Measurements from ENCODE around the gene RPS6KA6.

The RPS6KA6 gene

GRCh38 chrX:84187533-84188319, at the start of gene RPS6KA6:
RPS6KA6 (minus strand) TSS chrX:84188199; CDS start chrX:84187899, 300 bp downstream.
- in situ Hi-C loops (cut with HindIII; ENCODE audit: low sequenced_read_pairs) = no loop called here

- in situ Hi-C loops (cut with HindIII; ENCODE audit: low sequenced_read_pairs) = no loop called here
Measured at GRCh38 chrX:84224741-84225140, 36.7 kb upstream of the RPS6KA6 start.

GRCh38 chrX:84223261-84223660, 35.3 kb upstream of the RPS6KA6 start:
- in situ Hi-C loops (cut with HindIII; ENCODE audit: low sequenced_read_pairs) = no loop called here

- in situ Hi-C loops (cut with HindIII; ENCODE audit: low sequenced_read_pairs) = no loop called here
Measured at GRCh38 chrX:84221181-84221580, 33.2 kb upstream of the RPS6KA6 start.

- in situ Hi-C loops (cut with HindIII; ENCODE audit: low sequenced_read_pairs) = no loop called here
Measured at GRCh38 chrX:84219551-84219950, 31.6 kb upstream of the RPS6KA6 start.

GRCh38 chrX:84218726-84219125, 30.7 kb upstream of the RPS6KA6 start:
- in situ Hi-C loops (cut with HindIII; ENCODE audit: low sequenced_read_pairs) = no loop called here

- in situ Hi-C loops (cut with HindIII; ENCODE audit: low sequenced_read_pairs) = no loop called here
Measured at GRCh38 chrX:84216881-84217280, 28.9 kb upstream of the RPS6KA6 start.

- in situ Hi-C loops (cut with HindIII; ENCODE audit: low sequenced_read_pairs) = no loop called here
Measured at GRCh38 chrX:84216406-84216805, 28.4 kb upstream of the RPS6KA6 start.

GRCh38 chrX:84205276-84205675, 17.3 kb upstream of the RPS6KA6 start:
- in situ Hi-C loops (cut with HindIII; ENCODE audit: low sequenced_read_pairs) = no loop called here

- in situ Hi-C loops (cut with HindIII; ENCODE audit: low sequenced_read_pairs) = no loop called here
Measured at GRCh38 chrX:84199688-84200087, 11.7 kb upstream of the RPS6KA6 start.

- in situ Hi-C loops (cut with HindIII; ENCODE audit: low sequenced_read_pairs) = no loop called here
Measured at GRCh38 chrX:84197550-84197949, 9.6 kb upstream of the RPS6KA6 start.

GRCh38 chrX:84192006-84192405, 4.0 kb upstream of the RPS6KA6 start:
- in situ Hi-C loops (cut with HindIII; ENCODE audit: low sequenced_read_pairs) = no loop called here

- in situ Hi-C loops (cut with HindIII; ENCODE audit: low sequenced_read_pairs) = no loop called here
Measured at GRCh38 chrX:84189125-84189524, 1.1 kb upstream of the RPS6KA6 start.

GRCh38 chrX:84188320-84188834, 378 bp upstream of the RPS6KA6 start:
- in situ Hi-C loops (cut with HindIII; ENCODE audit: low sequenced_read_pairs) = no loop called here

- in situ Hi-C loops (cut with HindIII; ENCODE audit: low sequenced_read_pairs) = no loop called here
Measured at GRCh38 chrX:84186603-84187532, 1.1 kb downstream of the RPS6KA6 start.

GRCh38 chrX:84182516-84182915, 5.5 kb downstream of the RPS6KA6 start:
- in situ Hi-C loops (cut with HindIII; ENCODE audit: low sequenced_read_pairs) = no loop called here

- in situ Hi-C loops (cut with HindIII; ENCODE audit: low sequenced_read_pairs) = no loop called here
Measured at GRCh38 chrX:84175958-84176357, 12.0 kb downstream of the RPS6KA6 start.

- in situ Hi-C loops (cut with HindIII; ENCODE audit: low sequenced_read_pairs) = no loop called here
Measured at GRCh38 chrX:84175274-84175673, 12.7 kb downstream of the RPS6KA6 start.

GRCh38 chrX:84174348-84174747, 13.7 kb downstream of the RPS6KA6 start:
- in situ Hi-C loops (cut with HindIII; ENCODE audit: low sequenced_read_pairs) = no loop called here

- in situ Hi-C loops (cut with HindIII; ENCODE audit: low sequenced_read_pairs) = no loop called here
Measured at GRCh38 chrX:84170931-84171330, 17.1 kb downstream of the RPS6KA6 start.

GRCh38 chrX:84168574-84168973, 19.4 kb downstream of the RPS6KA6 start:
- in situ Hi-C loops (cut with HindIII; ENCODE audit: low sequenced_read_pairs) = no loop called here

- in situ Hi-C loops (cut with HindIII; ENCODE audit: low sequenced_read_pairs) = no loop called here
Measured at GRCh38 chrX:84168095-84168494, 19.9 kb downstream of the RPS6KA6 start.
